ENCODE results near the gene PDE2A. TPM values are rescaled to one million over a fixed set of nuclear protein-coding genes. Genes with fewer than 3 reads are reported as not detected.

PDE2A gene
- total and polyA plus RNA-seq, 2 donors (not counting 3 experiments of a cell fraction or from before 2014, with no cell fraction given): 14.8 to 16.8 TPM

GRCh38 chr11:72553706-72554105 is 120.5 kb downstream of the PDE2A start:
- DNase-seq (ENCODE audit: low read depth, low spot score) (no peak), FAIRE-seq (no peak)
- no peaks in the 10 kb centered on the region for H3K36me3 ChIP-seq (ENCODE audit: control insufficient read depth in 2 of 2, extremely low read depth in 1 of 2, insufficient read depth in 2 of 2, low read length in 2 of 2)
- peaks cover 9 to 12% of the 10 kb centered on the region in 2 experiments for H3K27me3 ChIP-seq (ENCODE audit: control insufficient read depth in 2 of 2, insufficient read depth in 2 of 2, low read length in 2 of 2)
- no TSS peak for BruUV-seq (replicated peaks)
- H3K4me3 ChIP-seq (replicated peaks in 1 of 3; ENCODE audit: insufficient read depth in 1 of 3, low read depth in 1 of 3, low read length in 3 of 3): no peak overlapping the region
- H4K20me1 ChIP-seq (replicated peaks; ENCODE audit: control insufficient read depth, extremely low read depth, insufficient read depth, low read length): no peaks in the 10 kb centered on the region
- no peak overlapping the region for H3K4me2 ChIP-seq (ENCODE audit: insufficient read depth, low read length)
- ChIA-PET CTCF (interaction anchor here (0.8 to 3.7 kb wide), 6 partner anchors 13 to 119 kb away, joined by 3 to 53 read pairs (median 4); no protein-coding TSS in a partner anchor), POLR2A (no interaction called here)
- no peak overlapping the region for H3K9ac ChIP-seq (replicated peaks; ENCODE audit: extremely low read depth, insufficient read depth, low read length)
- no peak overlapping the region for H3K27ac ChIP-seq (ENCODE audit: insufficient read depth, low read depth, low read length)
- TF ChIP-seq GATA2 (IDR thresholded peaks at IDR 0.05; ENCODE audit: insufficient read depth, insufficient read length, low read depth, low read length) (no peak), POLR2AphosphoS5 (IDR thresholded peaks at IDR 0.05; ENCODE audit: insufficient read depth, low read depth, low read length) (no peak), FOS (IDR thresholded peaks at IDR 0.05; ENCODE audit: borderline replicate concordance, insufficient read depth, low read length) (no peak), EZH2 (IDR thresholded peaks at IDR 0.05; ENCODE audit: borderline replicate concordance, low read depth, low read length, severe bottlenecking) (no peak), MAX (IDR thresholded peaks at IDR 0.05; ENCODE audit: insufficient read depth, insufficient read length) (no peak), MYC (IDR thresholded peaks at IDR 0.05; ENCODE audit: low read depth, low read length) (no peak), POLR2A (IDR thresholded peaks at IDR 0.05; ENCODE audit: low read depth, low read length) (no peak), CTCF (IDR thresholded peaks at IDR 0.05; ENCODE audit: extremely low read depth in 1 of 2, insufficient read depth in 1 of 2, low read depth in 1 of 2, low read length in 2 of 2) (peak; percentile 19 to 33)
- H2AFZ ChIP-seq (ENCODE audit: low read depth, low read length): no peak overlapping the region
- dilution Hi-C loops (cut with MboI; ENCODE audit: extremely low pct_ligation_motif_present, low sequenced_read_pairs) (no loop called here), intact Hi-C loops (cut with micrococcal nuclease) (loop anchor here (1.0 kb wide), 1 partner anchor 82 kb away; no protein-coding TSS in a partner anchor)
- H3K4me1 ChIP-seq (ENCODE audit: control insufficient read depth, extremely low read depth, insufficient read depth, low read length): no peaks in the 10 kb centered on the region
- H3K9me1 ChIP-seq (replicated peaks; ENCODE audit: control insufficient read depth, extremely low read depth, insufficient read depth, low read length): no peaks in the 10 kb centered on the region
- H3K9me3 ChIP-seq (replicated peaks; ENCODE audit: control insufficient read depth, insufficient read depth, low read length): no peaks in the 10 kb centered on the region
- no peaks in the 10 kb centered on the region for H3K79me2 ChIP-seq (ENCODE audit: control insufficient read depth, insufficient read depth, low read length)

All from endothelial cell of umbilical vein (primary cell).